HG03342 (cell line): ENCODE measurements around the gene TRIM16.
"Not testable (repeated sequence)": the region's sequence is repeated elsewhere in the genome, so short reads cannot be mapped to it uniquely, and the experiment has no call there.

Experiments
- ATAC-seq: cut with Tn5 transposase; IDR thresholded peaks from one replicate; pipeline ENCODE4 v1.9.1; 2021; ENCODE audit warnings: mild to moderate bottlenecking, moderate library complexity; ENCODE audit not compliant: unreplicated experiment

The TRIM16 gene

GRCh38 chr17:15683824-15684478, at the start of gene TRIM16:
Gene TRIM16, minus strand, starts transcription at chr17:15684311. Its CDS starts 32,702 bp downstream, at chr17:15651609.
- ATAC-seq, result peak; percentile 87

- not testable (repeated sequence) for ATAC-seq
Observed at GRCh38 chr17:15733174-15733789, 49.2 kb upstream of the TRIM16 start.

- ATAC-seq, result not testable (repeated sequence)
Observed at GRCh38 chr17:15731900-15732299, 47.8 kb upstream of the TRIM16 start, which contains the start of gene TBC1D26. Gene TBC1D26, plus strand, starts transcription at chr17:15732283. Its CDS starts 3,066 bp downstream, at chr17:15735349.

- ATAC-seq, result not testable (repeated sequence)
Observed at GRCh38 chr17:15730535-15730934, 46.4 kb upstream of the TRIM16 start.

- ATAC-seq, result not testable (repeated sequence)
Observed at GRCh38 chr17:15716601-15717563, 32.8 kb upstream of the TRIM16 start.

GRCh38 chr17:15708879-15709278, 24.8 kb upstream of the TRIM16 start:
- ATAC-seq, result not testable (repeated sequence)

- not testable (repeated sequence) for ATAC-seq
Observed at GRCh38 chr17:15704813-15705212, 20.7 kb upstream of the TRIM16 start.

GRCh38 chr17:15704239-15704638, 20.1 kb upstream of the TRIM16 start:
- not testable (repeated sequence) for ATAC-seq

GRCh38 chr17:15699937-15700336, 15.8 kb upstream of the TRIM16 start:
- ATAC-seq, result not testable (repeated sequence)

- peak; percentile 96 for ATAC-seq
Observed at GRCh38 chr17:15699413-15699924, 15.4 kb upstream of the TRIM16 start, which contains the start of gene ZNF286A. Gene ZNF286A, plus strand, starts transcription at chr17:15699752. Its CDS starts 578 bp downstream, at chr17:15700330.

- not testable (repeated sequence) for ATAC-seq
Observed at GRCh38 chr17:15698967-15699366, 14.9 kb upstream of the TRIM16 start.

GRCh38 chr17:15687494-15687893, 3.4 kb upstream of the TRIM16 start:
- ATAC-seq, result not testable (repeated sequence)

GRCh38 chr17:15683135-15683534, 976 bp downstream of the TRIM16 start:
- not testable (repeated sequence) for ATAC-seq

GRCh38 chr17:15675991-15676390, 8.1 kb downstream of the TRIM16 start:
- ATAC-seq, result not testable (repeated sequence)

GRCh38 chr17:15674640-15675039, 9.5 kb downstream of the TRIM16 start:
- not testable (repeated sequence) for ATAC-seq

- ATAC-seq, result not testable (repeated sequence)
Observed at GRCh38 chr17:15669526-15669925, 14.6 kb downstream of the TRIM16 start.

- no peak for ATAC-seq
Observed at GRCh38 chr17:15663691-15664090, 20.4 kb downstream of the TRIM16 start.

GRCh38 chr17:15663176-15663575, 20.9 kb downstream of the TRIM16 start:
- ATAC-seq, result no peak

- no peak for ATAC-seq
Observed at GRCh38 chr17:15662681-15663080, 21.4 kb downstream of the TRIM16 start.

- no peak for ATAC-seq
Observed at GRCh38 chr17:15660077-15660476, 24.0 kb downstream of the TRIM16 start.

GRCh38 chr17:15659663-15660062, 24.4 kb downstream of the TRIM16 start:
- no peak for ATAC-seq
